Neural progenitor cell (in vitro differentiated cells): Measurements from ENCODE around the gene TNK2.

Source experiments
- EZH2 ChIP-seq: fragments of 200-600 bp; sonication (generic); IDR thresholded peaks from 2 replicates; pipeline ENCODE4 v1.6.1; 2017; ENCODE audit warnings: antibody characterized with exemption, mild to moderate bottlenecking, moderate library complexity
- TF ChIP-seq, protein P1 (sequence below): fragments of 200-600 bp; sonication (generic); IDR thresholded peaks from 2 replicates; pipeline ENCODE4 v1.5.1; 2017; ENCODE audit warnings: antibody characterized with exemption, mild to moderate bottlenecking

DNA sequence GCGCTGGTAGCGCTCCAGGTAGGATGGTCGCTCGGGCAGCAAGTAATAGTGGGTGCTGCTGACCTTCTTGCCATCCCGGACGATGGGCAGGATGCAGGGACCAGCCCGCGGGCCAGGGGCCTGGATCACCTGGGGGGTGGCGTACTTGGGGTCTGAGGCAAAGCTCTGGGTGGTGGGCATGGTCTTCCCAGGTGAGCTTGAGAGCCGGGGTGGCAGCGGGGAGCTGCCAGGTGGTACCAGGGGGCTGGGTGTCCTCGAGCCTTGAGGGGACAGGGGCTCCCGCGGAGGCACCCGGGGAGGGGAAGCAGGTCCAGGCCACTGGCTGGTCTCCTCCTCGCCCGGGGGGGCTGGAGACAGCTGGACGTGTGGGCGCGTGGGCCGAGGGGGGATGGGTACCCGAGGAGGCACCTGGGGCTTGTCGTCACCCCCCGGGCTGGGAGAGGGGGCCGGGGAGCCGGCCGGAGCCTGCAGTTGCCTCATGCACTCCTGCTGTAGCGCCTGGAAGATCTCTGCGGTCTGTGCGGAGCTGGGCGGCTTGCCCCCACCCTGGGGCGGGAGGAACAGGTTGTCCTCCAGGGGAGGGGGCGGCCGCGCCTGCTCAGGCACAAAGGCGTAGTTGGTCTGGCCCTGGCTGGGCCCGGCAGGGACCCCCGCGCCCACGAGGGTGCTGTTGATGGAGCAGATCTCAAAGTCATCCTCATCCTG lies 40.6 kb downstream of the TNK2 start:
- TF ChIP-seq, protein P1, sequence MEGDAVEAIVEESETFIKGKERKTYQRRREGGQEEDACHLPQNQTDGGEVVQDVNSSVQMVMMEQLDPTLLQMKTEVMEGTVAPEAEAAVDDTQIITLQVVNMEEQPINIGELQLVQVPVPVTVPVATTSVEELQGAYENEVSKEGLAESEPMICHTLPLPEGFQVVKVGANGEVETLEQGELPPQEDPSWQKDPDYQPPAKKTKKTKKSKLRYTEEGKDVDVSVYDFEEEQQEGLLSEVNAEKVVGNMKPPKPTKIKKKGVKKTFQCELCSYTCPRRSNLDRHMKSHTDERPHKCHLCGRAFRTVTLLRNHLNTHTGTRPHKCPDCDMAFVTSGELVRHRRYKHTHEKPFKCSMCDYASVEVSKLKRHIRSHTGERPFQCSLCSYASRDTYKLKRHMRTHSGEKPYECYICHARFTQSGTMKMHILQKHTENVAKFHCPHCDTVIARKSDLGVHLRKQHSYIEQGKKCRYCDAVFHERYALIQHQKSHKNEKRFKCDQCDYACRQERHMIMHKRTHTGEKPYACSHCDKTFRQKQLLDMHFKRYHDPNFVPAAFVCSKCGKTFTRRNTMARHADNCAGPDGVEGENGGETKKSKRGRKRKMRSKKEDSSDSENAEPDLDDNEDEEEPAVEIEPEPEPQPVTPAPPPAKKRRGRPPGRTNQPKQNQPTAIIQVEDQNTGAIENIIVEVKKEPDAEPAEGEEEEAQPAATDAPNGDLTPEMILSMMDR, result no peak
- TF ChIP-seq EZH2, result no peak
